Activated CD8-positive, alpha-beta memory T cell treated with anti-CD3 and anti-CD28 coated beads for 24 hours (primary cell): ENCODE measurements around the gene RFX1.
"Not testable (repeated sequence)": the region's sequence is repeated elsewhere in the genome, so short reads cannot be mapped to it uniquely, and the experiment has no call there.

ENCODE experiments used
- DNase-seq: peaks from one replicate; pipeline ENCODE4 v3.0.0-alpha.2; 2020

The RFX1 gene

GRCh38 chr19:13932911-13933393, 73.2 kb downstream of the RFX1 start:
- no peak for DNase-seq

- DNase-seq: no peak
These were observed 73.9 kb downstream of the RFX1 start for GRCh38 chr19:13932149-13932637.

- DNase-seq: no peak
These were observed 74.5 kb downstream of the RFX1 start for GRCh38 chr19:13931391-13932148.

GRCh38 chr19:13930402-13930801, 75.7 kb downstream of the RFX1 start:
- DNase-seq: no peak

GRCh38 chr19:13929956-13930355, 76.2 kb downstream of the RFX1 start:
- no peak for DNase-seq

- DNase-seq: no peak
These were observed 76.8 kb downstream of the RFX1 start for GRCh38 chr19:13929340-13929739.

- no peak for DNase-seq
These were observed 79.4 kb downstream of the RFX1 start for GRCh38 chr19:13926715-13927114.

- no peak for DNase-seq
These were observed 80.1 kb downstream of the RFX1 start for GRCh38 chr19:13926010-13926409.

GRCh38 chr19:13923194-13923987, 82.7 kb downstream of the RFX1 start:
- DNase-seq: no peak

GRCh38 chr19:13922118-13922517, 84.0 kb downstream of the RFX1 start:
- DNase-seq: not testable (repeated sequence)

- no peak for DNase-seq
These were observed 85.0 kb downstream of the RFX1 start for GRCh38 chr19:13920940-13921747.

GRCh38 chr19:13920524-13920923, 85.6 kb downstream of the RFX1 start:
- DNase-seq: no peak

- DNase-seq: no peak
These were observed 87.3 kb downstream of the RFX1 start for GRCh38 chr19:13918726-13919411.

- DNase-seq: no peak
These were observed 88.2 kb downstream of the RFX1 start for GRCh38 chr19:13917888-13918406.

- no peak for DNase-seq
These were observed 91.3 kb downstream of the RFX1 start for GRCh38 chr19:13914777-13915176.

- DNase-seq: no peak
These were observed 92.8 kb downstream of the RFX1 start for GRCh38 chr19:13913352-13913751.
